ENCODE measurements around the gene UGT1A7.

The UGT1A7 gene

GRCh38 chr2:233819884-233820773 is 138.4 kb downstream of the UGT1A7 start:
- no peak for DNase-seq

GRCh38 chr2:233820774-233821105 is 139.0 kb downstream of the UGT1A7 start:
- no peak for DNase-seq

DNA sequence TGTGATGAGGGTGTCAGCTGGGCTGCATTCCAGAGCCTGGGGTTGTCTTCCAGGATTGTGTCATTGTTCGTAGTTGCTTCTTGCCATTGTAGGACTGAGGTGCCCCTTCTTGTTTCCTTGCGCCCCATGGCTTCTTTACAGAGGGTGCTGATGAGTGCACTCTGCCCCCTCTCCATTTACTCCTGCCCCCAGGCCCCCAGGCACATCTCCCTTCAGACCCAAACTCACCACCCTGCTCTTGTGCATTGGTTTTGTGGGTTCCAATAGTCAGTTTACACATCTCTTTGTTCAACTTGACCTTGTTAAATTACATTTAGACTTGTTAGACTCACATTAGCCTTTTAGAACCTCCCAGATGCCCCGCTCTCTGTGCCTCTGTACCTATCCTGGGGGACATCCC is 139.5 kb downstream of the UGT1A7 start:
- DNase-seq, result no peak

DNA sequence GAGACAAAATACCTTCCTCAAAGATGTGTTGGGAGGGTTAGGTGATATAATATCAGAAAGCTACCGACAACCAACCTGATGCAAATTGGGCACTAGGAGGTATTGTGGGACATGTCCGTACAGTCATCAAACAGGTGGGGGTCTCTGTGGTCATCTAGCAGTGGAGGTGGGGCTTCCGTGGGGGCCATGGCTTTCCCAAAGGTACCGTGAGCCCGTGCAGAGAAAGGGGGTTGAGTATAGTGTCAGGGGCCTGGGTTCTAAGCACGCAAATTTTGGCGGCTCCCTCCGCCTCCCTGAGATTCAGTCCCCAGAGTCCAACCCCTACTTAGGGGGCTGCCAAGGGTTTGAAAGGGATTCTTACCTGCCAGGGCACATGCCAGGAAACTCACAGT is 140.0 kb downstream of the UGT1A7 start:
- DNase-seq, result no peak

- no peak for DNase-seq
These were observed 140.5 kb downstream of the UGT1A7 start for GRCh38 chr2:233822101-233822771.

All from 8988T (cell line).